ENCODE data around the gene CFAP77. TPM values are rescaled to one million over a fixed set of nuclear protein-coding genes. Genes with fewer than 3 reads are reported as not detected.
A peak's percentile ranks its signal among the peaks of the same experiment; 100 is the strongest.

Gene CFAP77
- total RNA-seq, 3 donors from 2014 or later = not detected

GRCh38 chr9:132578367-132578932 lies 168.4 kb downstream of the CFAP77 start:
- Histone ChIP-seq H3K27me3 (peaks cover 18 to 87% of the 10 kb centered on the region in 2 donors), H3K4me3 (no peak overlapping the region), H3K36me3 (no peaks in the 10 kb centered on the region), H3K9me3 (no peaks in the 10 kb centered on the region), H3K27ac (no peak overlapping the region), H3K4me1 (no peaks in the 10 kb centered on the region)
- no peak for DNase-seq (ENCODE audit: low spot score in 2 of 2)
- TF ChIP-seq POLR2A (IDR thresholded peaks at IDR 0.05) (no peak), CTCF (IDR thresholded peaks at IDR 0.05) (no peak), POLR2AphosphoS5 (IDR thresholded peaks at IDR 0.05) (no peak)
- intact Hi-C loops (cut with DNase I; ENCODE audit: low total_unique reads) = no loop called here

GRCh38 chr9:132579427-132579798 lies 169.4 kb downstream of the CFAP77 start:
- Histone ChIP-seq H3K4me3 (no peak overlapping the region), H3K9me3 (no peaks in the 10 kb centered on the region), H3K27ac (no peak overlapping the region), H3K4me1 (no peaks in the 10 kb centered on the region), H3K36me3 (no peaks in the 10 kb centered on the region), H3K27me3 (peaks cover 21 to 92% of the 10 kb centered on the region in 2 donors)
- intact Hi-C loops (cut with DNase I; ENCODE audit: low total_unique reads) = no loop called here
- DNase-seq (ENCODE audit: low spot score in 2 of 2) = no peak
- TF ChIP-seq POLR2A (IDR thresholded peaks at IDR 0.05) (no peak), POLR2AphosphoS5 (IDR thresholded peaks at IDR 0.05) (no peak), CTCF (IDR thresholded peaks at IDR 0.05) (no peak)

- Histone ChIP-seq H3K27me3 (peaks cover 25 to 96% of the 10 kb centered on the region in 2 donors), H3K36me3 (no peaks in the 10 kb centered on the region), H3K9me3 (no peaks in the 10 kb centered on the region), H3K4me1 (no peaks in the 10 kb centered on the region), H3K27ac (no peak within 1 kb of the TSS), H3K4me3 (peak within 1 kb of the TSS; percentile 19 to 57 (median 34))
- no peak for DNase-seq (ENCODE audit: low spot score in 2 of 2)
- no peak for TF ChIP-seq CTCF (IDR thresholded peaks at IDR 0.05)
- intact Hi-C loops (cut with DNase I; ENCODE audit: low total_unique reads) = no loop called here
Measured at GRCh38 chr9:132582276-132582785, 172.3 kb downstream of the CFAP77 start, which contains the start of gene BARHL1. BARHL1 (plus strand) TSS chr9:132582606; CDS start chr9:132582798, 192 bp downstream.

GRCh38 chr9:132582786-132583583 lies 173.0 kb downstream of the CFAP77 start:
- no peaks in the 10 kb centered on the region for H3K9me3 ChIP-seq
- H3K36me3 ChIP-seq = no peaks in the 10 kb centered on the region
- TF ChIP-seq POLR2AphosphoS5 (IDR thresholded peaks at IDR 0.05) = no peak
- no peak for TF ChIP-seq POLR2A (IDR thresholded peaks at IDR 0.05)
- no peak for TF ChIP-seq CTCF (IDR thresholded peaks at IDR 0.05)
- no peak overlapping the region for H3K4me3 ChIP-seq
- H3K27ac ChIP-seq = no peak overlapping the region
- peaks cover 25 to 96% of the 10 kb centered on the region in 2 donors for H3K27me3 ChIP-seq
- DNase-seq (ENCODE audit: low spot score in 2 of 2) = no peak
- no peaks in the 10 kb centered on the region for H3K4me1 ChIP-seq
- intact Hi-C loops (cut with DNase I; ENCODE audit: low total_unique reads) = no loop called here

Data from breast epithelium (tissue), 4 donors.